ENCODE results near the gene COL21A1. TPM values are rescaled to one million over a fixed set of nuclear protein-coding genes. Genes with fewer than 3 reads are reported as not detected.

COL21A1 gene
- total RNA-seq, 2 experiments from 2014 or later: not detected

DNA sequence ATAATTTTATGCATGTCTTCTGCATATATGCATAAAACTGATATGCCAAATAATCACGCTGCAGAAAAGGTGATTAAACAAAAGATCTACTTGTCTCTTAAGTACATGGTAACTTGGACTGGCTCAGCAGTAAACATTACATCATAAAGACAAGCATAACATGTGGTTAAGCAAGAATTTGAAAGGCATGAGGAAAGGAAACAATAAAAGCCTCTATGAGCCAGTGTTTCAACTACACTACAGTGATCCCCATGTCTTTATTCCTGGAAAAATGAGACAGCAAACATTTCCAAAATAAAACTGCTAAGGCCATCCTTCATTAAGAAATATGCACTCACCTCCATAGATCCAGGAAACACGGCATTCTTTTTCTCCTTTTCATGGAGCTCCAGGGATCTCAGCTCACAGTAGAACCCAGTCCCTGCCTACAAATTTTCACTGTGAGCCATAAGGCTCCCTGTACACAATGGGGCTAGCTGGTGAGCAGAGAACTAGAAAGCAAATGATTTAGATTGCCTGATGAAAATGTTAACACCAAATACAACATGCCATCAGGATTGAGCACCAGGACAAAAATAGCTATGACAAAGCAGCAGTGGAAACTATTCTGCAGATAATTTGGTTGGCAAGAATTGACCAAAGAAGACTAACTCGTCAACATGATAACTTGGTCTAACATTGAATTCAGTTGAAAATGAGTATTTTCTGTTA is 156.1 kb downstream of the COL21A1 start:
- ChIA-PET POLR2A (no interaction called here), CTCF (no interaction called here)
- peaks cover 9% of the 10 kb centered on the region for H3K9me3 Mint-ChIP-seq
- no peaks in the 10 kb centered on the region for H3K4me1 Mint-ChIP-seq (ENCODE audit: low read depth)
- no peak overlapping the region for H3K27ac Mint-ChIP-seq
- ATAC-seq (ENCODE audit: poor library complexity): no peak
- Histone ChIP-seq H3K9me3 (ENCODE audit: control insufficient read depth in 1 of 2, insufficient read depth in 1 of 2, low read length in 2 of 2) (peaks cover 0 to 3% of the 10 kb centered on the region in 2 experiments), H3K36me3 (ENCODE audit: insufficient read depth, low read length) (no peaks in the 10 kb centered on the region), H3K27me3 (ENCODE audit: control insufficient read depth in 1 of 2, insufficient read depth in 2 of 2, low read length in 2 of 2) (no peaks in the 10 kb centered on the region), H3K4me1 (ENCODE audit: insufficient read depth, low read length) (no peaks in the 10 kb centered on the region), H3K4me3 (ENCODE audit: low read length) (no peak overlapping the region), H3K27ac (ENCODE audit: low read depth in 1 of 2, low read length in 2 of 2) (no peak overlapping the region)
- H3K36me3 Mint-ChIP-seq (ENCODE audit: low read depth): no peaks in the 10 kb centered on the region
- DNase-seq: no peak
- no peaks in the 10 kb centered on the region for H3K27me3 Mint-ChIP-seq
- intact Hi-C loops (cut with DNase I, micrococcal nuclease): no loop called here
- H3K4me3 Mint-ChIP-seq: no peak overlapping the region
- TF ChIP-seq, protein P1, sequence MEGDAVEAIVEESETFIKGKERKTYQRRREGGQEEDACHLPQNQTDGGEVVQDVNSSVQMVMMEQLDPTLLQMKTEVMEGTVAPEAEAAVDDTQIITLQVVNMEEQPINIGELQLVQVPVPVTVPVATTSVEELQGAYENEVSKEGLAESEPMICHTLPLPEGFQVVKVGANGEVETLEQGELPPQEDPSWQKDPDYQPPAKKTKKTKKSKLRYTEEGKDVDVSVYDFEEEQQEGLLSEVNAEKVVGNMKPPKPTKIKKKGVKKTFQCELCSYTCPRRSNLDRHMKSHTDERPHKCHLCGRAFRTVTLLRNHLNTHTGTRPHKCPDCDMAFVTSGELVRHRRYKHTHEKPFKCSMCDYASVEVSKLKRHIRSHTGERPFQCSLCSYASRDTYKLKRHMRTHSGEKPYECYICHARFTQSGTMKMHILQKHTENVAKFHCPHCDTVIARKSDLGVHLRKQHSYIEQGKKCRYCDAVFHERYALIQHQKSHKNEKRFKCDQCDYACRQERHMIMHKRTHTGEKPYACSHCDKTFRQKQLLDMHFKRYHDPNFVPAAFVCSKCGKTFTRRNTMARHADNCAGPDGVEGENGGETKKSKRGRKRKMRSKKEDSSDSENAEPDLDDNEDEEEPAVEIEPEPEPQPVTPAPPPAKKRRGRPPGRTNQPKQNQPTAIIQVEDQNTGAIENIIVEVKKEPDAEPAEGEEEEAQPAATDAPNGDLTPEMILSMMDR (IDR thresholded peaks at IDR 0.05): no peak

DNA sequence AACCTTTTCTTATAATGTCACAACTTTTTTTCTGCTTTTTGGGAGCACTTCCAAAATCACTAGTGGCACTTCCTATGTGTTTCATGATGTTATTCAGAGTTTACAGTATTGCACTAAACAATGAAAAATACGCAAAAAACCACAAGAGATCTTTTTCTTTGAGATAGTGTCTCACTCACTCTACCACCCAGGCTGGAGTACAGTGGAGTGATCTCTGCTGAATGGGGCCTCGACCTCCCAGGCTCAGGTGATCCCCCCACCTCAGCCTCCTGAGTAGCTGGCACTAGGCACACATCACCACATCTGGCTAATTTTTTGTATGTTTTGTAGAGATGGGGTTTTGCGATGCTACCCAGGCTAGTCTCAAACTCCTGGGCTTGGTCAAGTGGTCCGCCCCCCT is 158.7 kb downstream of the COL21A1 start:
- Mint-ChIP-seq H3K36me3 (ENCODE audit: low read depth) (no peaks in the 10 kb centered on the region), H3K4me1 (ENCODE audit: low read depth) (no peaks in the 10 kb centered on the region), H3K9me3 (peaks cover 7% of the 10 kb centered on the region), H3K27ac (no peak overlapping the region), H3K4me3 (no peak overlapping the region), H3K27me3 (no peaks in the 10 kb centered on the region)
- CTCF ChIA-PET: no interaction called here
- Histone ChIP-seq H3K27ac (ENCODE audit: low read depth in 1 of 2, low read length in 2 of 2) (no peak overlapping the region), H3K27me3 (ENCODE audit: control insufficient read depth in 1 of 2, insufficient read depth in 2 of 2, low read length in 2 of 2) (no peaks in the 10 kb centered on the region), H3K9me3 (ENCODE audit: control insufficient read depth in 1 of 2, insufficient read depth in 1 of 2, low read length in 2 of 2) (peaks cover 0 to 3% of the 10 kb centered on the region in 2 experiments), H3K4me1 (ENCODE audit: insufficient read depth, low read length) (no peaks in the 10 kb centered on the region), H3K36me3 (ENCODE audit: insufficient read depth, low read length) (no peaks in the 10 kb centered on the region), H3K4me3 (ENCODE audit: low read length) (no peak overlapping the region)
- DNase-seq: no peak
- POLR2A ChIA-PET: no interaction called here
- ATAC-seq (ENCODE audit: poor library complexity): no peak
- intact Hi-C loops (cut with DNase I, micrococcal nuclease): no loop called here
- TF ChIP-seq, protein P1 (IDR thresholded peaks at IDR 0.05): no peak

DNA sequence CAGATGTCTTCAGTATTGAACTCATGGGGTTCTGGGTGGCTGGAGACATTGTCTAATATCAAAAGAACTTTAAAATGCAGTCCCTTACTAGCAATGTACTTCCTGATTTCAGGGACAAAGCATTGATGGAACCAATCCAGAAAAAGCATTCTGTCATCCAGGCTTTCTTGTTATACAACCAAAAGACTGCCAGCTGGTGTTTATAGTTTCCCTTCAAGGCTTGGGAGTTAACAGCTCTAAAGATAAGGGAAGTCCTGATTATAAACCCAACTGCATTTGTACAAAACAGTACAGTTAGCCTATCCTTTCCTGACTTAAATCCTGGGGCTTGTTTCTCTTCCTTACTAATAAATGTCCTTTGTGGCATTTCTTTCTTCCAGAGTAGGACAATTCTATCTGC is 160.0 kb downstream of the COL21A1 start:
- Histone ChIP-seq H3K36me3 (ENCODE audit: insufficient read depth, low read length) (no peaks in the 10 kb centered on the region), H3K9me3 (ENCODE audit: control insufficient read depth in 1 of 2, insufficient read depth in 1 of 2, low read length in 2 of 2) (peaks cover 0 to 3% of the 10 kb centered on the region in 2 experiments), H3K27me3 (ENCODE audit: control insufficient read depth in 1 of 2, insufficient read depth in 2 of 2, low read length in 2 of 2) (no peaks in the 10 kb centered on the region), H3K4me1 (ENCODE audit: insufficient read depth, low read length) (no peaks in the 10 kb centered on the region), H3K27ac (ENCODE audit: low read depth in 1 of 2, low read length in 2 of 2) (no peak overlapping the region), H3K4me3 (ENCODE audit: low read length) (no peak overlapping the region)
- H3K4me3 Mint-ChIP-seq: no peak overlapping the region
- ChIA-PET POLR2A (no interaction called here), CTCF (no interaction called here)
- H3K27ac Mint-ChIP-seq: no peak overlapping the region
- H3K4me1 Mint-ChIP-seq (ENCODE audit: low read depth): no peaks in the 10 kb centered on the region
- no peaks in the 10 kb centered on the region for H3K27me3 Mint-ChIP-seq
- no peaks in the 10 kb centered on the region for H3K36me3 Mint-ChIP-seq (ENCODE audit: low read depth)
- intact Hi-C loops (cut with DNase I, micrococcal nuclease): no loop called here
- peaks cover 3% of the 10 kb centered on the region for H3K9me3 Mint-ChIP-seq
- TF ChIP-seq, protein P1 (IDR thresholded peaks at IDR 0.05): no peak
- DNase-seq: no peak
- ATAC-seq (ENCODE audit: poor library complexity): no peak
